Neural progenitor cell (in vitro differentiated cells): ENCODE results near the gene BIRC3.

Source experiments
- EZH2 ChIP-seq: fragments of 200-600 bp; sonication (generic); IDR thresholded peaks from 2 replicates; pipeline ENCODE4 v1.6.1; 2017; ENCODE audit warnings: antibody characterized with exemption, mild to moderate bottlenecking, moderate library complexity
- TF ChIP-seq, protein P1 (sequence below): fragments of 200-600 bp; sonication (generic); IDR thresholded peaks from 2 replicates; pipeline ENCODE4 v1.5.1; 2017; ENCODE audit warnings: antibody characterized with exemption, mild to moderate bottlenecking

DNA sequence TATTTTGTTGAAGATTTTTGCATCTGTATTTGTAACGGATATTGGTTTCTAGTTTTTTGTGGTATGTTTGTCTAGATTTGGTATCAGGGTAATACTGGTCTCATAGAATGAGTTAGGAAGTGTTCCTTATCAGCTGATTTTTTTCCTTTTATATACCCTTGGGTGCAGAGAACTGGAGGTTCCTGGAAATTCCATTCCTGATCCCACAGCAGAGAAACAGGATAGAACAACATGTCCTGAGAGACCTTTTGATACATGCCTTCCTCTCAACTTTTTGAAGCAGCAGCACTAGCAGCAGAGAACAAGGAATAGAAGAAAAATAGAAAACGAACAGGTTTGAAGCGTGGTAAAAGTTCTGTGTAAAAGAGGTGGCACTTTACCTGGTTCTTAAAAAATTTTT is 66.6 kb downstream of the BIRC3 start:
- TF ChIP-seq, protein P1, sequence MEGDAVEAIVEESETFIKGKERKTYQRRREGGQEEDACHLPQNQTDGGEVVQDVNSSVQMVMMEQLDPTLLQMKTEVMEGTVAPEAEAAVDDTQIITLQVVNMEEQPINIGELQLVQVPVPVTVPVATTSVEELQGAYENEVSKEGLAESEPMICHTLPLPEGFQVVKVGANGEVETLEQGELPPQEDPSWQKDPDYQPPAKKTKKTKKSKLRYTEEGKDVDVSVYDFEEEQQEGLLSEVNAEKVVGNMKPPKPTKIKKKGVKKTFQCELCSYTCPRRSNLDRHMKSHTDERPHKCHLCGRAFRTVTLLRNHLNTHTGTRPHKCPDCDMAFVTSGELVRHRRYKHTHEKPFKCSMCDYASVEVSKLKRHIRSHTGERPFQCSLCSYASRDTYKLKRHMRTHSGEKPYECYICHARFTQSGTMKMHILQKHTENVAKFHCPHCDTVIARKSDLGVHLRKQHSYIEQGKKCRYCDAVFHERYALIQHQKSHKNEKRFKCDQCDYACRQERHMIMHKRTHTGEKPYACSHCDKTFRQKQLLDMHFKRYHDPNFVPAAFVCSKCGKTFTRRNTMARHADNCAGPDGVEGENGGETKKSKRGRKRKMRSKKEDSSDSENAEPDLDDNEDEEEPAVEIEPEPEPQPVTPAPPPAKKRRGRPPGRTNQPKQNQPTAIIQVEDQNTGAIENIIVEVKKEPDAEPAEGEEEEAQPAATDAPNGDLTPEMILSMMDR, result no peak
- TF ChIP-seq EZH2, result no peak
